HG03159 (cell line): Measurements from ENCODE around the gene USP31.

Source experiments
- ATAC-seq: cut with Tn5 transposase; IDR thresholded peaks from one replicate; pipeline ENCODE4 v1.9.1; 2021; ENCODE audit warnings: mild to moderate bottlenecking, moderate library complexity; ENCODE audit not compliant: unreplicated experiment

Gene USP31

GRCh38 chr16:23064639-23065038 is 84.6 kb downstream of the USP31 start:
- ATAC-seq: no peak

DNA sequence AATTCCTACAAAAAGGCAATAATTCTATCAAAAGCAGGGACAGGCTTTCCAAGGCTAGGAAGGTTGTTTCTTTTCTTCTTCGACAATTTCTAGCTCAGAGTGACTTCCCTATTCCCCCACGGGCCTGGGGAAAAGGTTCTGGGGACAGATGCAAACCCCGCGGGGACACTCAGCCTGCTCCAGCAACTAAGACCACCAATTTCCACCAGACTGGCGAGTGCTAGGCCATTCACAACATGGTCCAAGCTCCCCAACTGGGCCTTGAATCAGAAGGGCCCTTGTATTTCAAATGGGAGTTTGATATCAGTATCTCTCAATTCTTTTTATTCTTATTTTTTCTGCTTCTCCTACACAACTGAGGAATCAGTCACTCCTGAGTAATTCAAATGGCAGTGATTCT is 86.7 kb downstream of the USP31 start:
- no peak for ATAC-seq

DNA sequence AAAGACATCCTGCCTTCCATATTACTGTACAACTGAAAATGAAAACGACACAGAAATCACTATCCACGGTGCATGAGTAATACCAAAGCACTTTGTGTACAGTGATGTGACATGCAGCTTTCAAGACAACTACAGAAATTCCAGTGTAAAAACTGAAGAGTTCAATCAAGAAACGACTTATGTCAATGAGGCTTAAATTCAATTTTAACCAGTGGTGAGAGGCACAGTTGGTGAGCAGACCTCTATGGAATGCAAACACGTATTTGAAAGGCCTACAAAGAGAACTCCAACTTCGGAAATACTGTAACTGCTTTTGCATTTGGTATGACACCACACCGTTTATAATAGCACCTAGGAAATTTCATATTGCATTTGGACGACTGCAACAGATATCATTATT is 87.6 kb downstream of the USP31 start:
- ATAC-seq: no peak

- no peak for ATAC-seq
Measured at GRCh38 chr16:23060458-23061320, 88.6 kb downstream of the USP31 start.

DNA sequence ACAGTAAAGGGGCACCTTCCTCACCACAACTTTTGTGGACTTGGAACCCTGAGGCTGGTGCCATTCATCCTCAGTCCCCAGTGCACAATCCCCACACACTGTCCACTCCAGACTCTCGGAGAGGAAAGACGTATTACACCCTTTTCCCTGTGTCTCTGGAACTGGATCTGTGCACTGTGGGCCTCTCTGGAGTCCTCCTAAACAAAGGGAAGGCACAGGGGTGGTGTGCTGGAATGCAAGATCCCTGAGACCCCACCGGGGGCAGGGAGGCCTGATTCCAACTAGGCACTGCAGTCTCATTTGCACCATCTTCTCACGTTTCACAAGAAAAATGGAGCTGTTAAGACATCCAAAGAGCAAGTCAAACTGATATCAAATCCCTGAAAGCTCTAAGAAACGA is 89.8 kb downstream of the USP31 start:
- no peak for ATAC-seq

- ATAC-seq: no peak
Measured at GRCh38 chr16:23058576-23058975, 90.7 kb downstream of the USP31 start.

DNA sequence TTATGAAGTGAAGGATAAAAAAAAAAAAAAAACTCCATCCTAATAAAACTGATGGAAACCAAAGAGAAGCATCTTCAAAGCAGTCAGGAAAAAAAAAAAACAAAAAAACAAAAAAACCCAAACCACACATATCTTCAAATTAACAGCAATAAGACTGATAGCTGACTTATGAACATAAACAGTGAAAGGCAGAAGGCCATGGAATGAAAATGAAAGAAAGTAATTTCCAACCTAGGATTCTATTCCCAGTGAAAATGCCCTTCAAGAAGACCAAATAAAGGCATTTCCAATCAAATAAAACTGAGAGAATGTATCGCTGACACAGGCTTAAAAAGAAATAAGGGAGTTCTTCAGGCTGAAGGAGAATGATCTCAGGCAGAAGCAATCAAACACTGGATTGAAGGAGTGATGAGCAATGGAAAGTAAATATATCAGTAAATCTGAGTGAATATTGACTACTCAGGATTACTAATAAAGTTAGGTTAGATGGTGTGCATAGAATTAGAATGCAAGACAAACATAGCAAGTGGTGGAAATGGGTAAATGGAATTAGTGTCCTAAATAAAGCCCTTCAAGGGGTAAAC is 92.1 kb downstream of the USP31 start:
- no peak for ATAC-seq

GRCh38 chr16:23055481-23055880 is 93.8 kb downstream of the USP31 start:
- no peak for ATAC-seq

DNA sequence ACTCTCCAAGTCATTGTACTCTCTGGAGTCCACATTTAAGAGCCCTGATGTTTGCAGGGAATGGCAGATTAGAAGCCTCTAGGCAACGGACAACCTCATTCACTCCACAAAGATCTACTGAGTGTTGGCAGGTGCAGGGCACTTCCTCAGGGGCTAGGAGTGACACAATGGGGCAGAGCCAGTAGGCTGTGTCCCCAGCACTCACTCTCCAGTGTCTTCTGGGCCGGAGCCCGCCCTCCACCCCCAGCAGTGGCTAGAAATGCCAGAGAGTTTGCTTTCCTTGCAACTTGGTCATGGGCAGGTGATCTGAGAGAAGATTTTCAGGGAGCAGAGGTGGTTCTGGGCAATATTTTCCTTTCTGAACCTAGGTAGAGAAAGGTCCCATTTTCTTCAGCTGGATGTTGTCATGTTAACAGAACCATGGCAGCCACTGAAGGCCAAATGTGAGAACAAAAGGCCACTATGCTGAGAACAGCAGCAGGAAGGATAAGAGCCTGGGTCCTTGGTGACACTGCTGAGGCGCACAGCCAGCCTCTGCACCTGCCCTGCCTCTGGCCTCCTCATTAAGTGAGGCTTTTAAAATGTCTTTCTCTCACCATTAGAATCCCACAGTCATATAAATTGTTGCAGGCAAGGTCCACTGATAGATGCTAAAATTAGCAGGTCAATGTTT is 96.2 kb downstream of the USP31 start:
- ATAC-seq: no peak

DNA sequence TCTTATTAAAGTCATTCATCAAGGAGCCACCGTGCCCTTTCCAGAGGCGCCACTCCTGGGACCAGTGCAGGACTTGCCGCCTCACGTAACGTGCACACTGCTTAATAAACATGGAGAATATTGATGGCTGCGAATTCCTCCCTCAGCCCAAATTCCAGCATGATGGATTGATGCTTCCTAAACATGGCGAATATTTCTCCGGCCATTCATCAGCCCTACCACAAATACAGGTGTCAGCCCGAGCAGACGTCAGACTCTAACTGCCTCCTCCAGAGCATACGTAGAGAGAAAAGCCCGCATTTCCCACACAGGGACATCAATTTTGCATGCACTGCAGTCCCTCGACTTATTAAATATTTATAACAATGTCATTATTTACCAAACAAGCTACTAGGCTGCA is 97.0 kb downstream of the USP31 start:
- ATAC-seq: no peak

- ATAC-seq: no peak
Measured at GRCh38 chr16:23051587-23051986, 97.7 kb downstream of the USP31 start.

- no peak for ATAC-seq
Measured at GRCh38 chr16:23048164-23048563, 101.1 kb downstream of the USP31 start.

DNA sequence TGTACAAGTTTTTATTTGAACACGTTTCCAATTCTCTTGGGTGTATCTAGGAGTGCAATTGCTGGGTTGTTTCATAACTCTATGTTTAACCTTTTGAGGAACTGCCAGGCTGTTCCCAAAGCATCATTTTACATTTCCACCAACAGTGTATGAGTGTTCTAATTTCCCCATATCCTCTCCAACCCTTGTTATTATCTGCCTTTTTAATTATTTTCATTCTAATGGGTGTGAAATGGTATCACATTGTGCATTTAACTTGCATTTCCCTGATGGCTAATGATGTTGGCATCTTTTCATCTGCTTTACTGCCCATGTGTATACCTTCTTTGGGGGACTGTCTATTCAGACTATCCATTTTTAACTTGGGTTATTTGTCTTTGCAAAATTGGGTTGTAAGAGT is 104.2 kb downstream of the USP31 start:
- ATAC-seq: no peak

DNA sequence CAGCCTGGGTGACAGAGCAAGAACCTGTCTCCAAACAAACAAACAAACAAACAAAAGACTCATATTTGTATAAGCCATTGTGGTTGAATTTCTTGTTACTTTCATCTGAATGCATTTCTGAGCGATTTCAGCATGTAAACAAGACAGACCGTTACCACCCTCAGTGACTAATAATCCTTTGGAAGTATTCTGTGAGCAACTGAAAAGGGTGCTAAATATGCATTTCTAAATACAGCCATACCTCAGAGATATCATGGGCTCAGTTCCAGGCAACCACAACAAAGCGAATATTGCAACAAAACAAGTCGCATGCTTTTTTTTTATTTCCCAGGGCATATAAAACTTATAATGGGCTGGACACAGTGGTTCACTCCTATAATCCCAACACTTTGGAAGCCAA is 109.0 kb downstream of the USP31 start:
- ATAC-seq: no peak

- ATAC-seq: no peak
Measured at GRCh38 chr16:23039118-23039517, 110.1 kb downstream of the USP31 start.

- no peak for ATAC-seq
Measured at GRCh38 chr16:23035240-23035639, 114.0 kb downstream of the USP31 start.

- no peak for ATAC-seq
Measured at GRCh38 chr16:23031508-23032098, 117.6 kb downstream of the USP31 start.

DNA sequence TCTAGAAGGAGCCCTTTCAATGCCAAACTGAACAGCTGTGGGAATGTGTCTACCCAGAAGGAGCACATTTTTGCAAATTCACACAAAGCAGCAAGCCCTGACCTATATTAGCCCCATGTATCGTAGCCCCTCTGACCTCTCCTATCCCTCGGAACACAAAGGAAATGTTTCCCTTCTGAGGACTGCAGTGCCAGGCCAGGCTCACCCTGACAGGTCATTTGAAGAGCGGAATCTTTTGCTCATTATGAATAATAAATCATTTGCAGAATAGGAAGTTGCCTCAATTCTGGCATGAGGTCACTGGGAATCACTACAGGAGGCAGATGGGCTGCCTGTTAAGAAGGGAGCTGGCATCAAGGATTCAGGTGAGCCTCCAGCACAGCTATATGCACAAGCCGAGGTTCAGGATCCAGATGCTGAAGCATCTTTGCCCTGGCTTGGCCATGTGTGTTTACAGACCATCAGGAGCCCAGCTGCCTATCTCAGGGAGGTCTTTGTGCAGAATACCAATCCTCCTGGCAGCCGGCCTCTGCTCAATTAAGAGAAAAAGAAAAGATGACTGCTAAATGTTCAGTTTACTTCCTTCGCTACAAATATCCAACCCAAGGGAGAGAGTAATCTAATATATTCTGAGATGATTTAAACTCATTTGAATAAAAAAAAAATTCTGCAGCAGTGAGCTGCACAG is 119.4 kb downstream of the USP31 start:
- ATAC-seq: no peak

GRCh38 chr16:23027386-23027785 is 121.9 kb downstream of the USP31 start:
- no peak for ATAC-seq

GRCh38 chr16:23026784-23027362 is 122.4 kb downstream of the USP31 start:
- ATAC-seq: no peak
